HG03521 (cell line): ENCODE measurements around the gene CCDC9.
"Not testable (repeated sequence)": the region's sequence is repeated elsewhere in the genome, so short reads cannot be mapped to it uniquely, and the experiment has no call there.

Experiments
- ATAC-seq: cut with Tn5 transposase; IDR thresholded peaks from one replicate; pipeline ENCODE4 v1.9.1; 2021; ENCODE audit warnings: mild to moderate bottlenecking, moderate library complexity; ENCODE audit not compliant: unreplicated experiment

Gene CCDC9

DNA sequence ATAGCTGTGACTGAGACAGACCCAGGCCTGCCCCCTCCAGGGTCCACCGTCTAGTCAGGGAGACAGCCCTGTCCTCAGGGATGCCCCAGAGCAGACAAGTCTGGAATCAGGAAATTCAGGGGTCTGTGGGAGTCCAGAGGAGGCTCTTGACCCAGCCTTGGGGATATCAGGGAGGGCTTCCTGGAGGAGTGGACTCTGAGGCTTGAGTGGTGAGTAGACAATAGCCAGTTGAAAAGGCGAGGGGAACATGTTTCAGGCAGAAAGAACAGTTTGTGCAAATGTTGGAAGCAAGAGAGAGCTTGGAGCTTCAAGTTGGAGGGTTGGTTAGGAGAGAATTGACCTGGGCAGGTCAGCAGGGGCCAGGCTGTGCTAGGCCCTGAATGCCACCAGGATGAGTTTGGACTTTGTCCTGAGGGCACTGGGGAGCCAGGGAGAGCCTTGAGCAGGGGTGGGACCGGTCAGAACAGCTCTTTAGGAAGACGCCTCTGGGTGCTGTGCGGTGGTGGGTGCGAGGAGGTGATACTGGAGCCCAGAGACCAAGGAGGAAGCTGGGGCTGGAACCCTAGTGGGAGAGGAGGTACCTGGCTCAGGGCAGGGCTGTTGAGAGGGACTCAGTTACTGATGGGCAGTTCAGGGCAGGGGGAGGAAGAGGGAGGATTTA is 2.7 kb downstream of the CCDC9 start:
- no peak for ATAC-seq

DNA sequence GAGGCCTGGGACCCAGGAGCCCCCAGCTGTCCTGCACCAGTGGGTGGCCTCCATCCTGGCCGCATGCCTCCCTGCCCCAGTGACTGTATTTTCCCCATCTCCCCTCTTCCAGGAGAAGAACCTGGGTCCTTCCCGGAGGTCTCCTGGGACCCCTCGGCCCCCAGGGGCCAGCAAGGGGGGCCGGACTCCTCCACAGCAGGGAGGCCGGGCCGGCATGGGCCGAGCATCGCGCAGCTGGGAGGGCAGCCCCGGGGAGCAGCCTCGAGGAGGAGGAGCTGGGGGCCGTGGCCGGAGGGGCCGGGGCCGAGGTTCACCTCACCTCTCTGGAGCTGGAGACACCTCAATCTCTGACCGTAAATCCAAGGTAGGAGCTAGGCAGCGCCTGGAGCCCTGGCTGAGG is 4.2 kb downstream of the CCDC9 start:
- no peak for ATAC-seq

DNA sequence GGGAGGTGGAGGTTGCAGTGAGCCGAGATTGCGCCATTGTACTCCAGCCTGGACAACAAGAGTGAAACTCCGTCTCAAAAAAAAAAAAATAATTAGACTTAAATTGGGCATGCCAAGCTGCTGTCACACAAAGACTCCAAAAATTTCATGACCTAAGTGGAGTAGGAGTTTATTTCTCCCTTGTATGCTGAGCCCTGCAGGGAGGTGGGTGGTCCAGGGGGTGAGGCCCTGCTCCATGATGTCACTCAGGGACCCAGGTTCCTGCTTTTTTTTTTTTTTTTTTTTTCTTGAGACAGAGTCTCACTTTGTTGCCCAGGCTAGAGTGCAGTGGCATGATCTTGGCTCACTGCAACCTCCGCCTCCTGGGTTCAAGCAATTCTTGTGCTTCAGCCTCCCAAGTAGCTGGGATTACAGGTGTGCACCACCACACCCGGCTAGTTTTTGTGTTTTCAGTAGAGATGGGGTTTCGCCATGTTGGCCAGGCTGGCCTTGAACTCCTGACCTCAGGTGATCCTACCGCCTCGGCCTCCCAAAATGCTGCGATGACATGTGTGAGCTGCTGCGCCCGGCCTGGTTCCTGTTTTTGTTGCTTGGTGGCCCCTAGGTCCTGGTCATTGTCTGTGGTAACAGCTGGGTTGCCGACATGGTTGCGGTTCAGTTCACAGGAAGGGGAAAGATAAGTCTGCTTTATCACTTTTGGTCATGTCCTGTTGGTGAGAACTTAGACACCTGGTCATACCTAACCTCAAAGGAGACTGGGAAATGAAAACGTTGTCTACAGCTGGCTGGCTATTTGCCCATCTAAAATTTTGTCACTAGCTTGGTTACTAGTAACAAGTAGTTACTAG is 5.8 kb downstream of the CCDC9 start:
- ATAC-seq, result peak; percentile 53

DNA sequence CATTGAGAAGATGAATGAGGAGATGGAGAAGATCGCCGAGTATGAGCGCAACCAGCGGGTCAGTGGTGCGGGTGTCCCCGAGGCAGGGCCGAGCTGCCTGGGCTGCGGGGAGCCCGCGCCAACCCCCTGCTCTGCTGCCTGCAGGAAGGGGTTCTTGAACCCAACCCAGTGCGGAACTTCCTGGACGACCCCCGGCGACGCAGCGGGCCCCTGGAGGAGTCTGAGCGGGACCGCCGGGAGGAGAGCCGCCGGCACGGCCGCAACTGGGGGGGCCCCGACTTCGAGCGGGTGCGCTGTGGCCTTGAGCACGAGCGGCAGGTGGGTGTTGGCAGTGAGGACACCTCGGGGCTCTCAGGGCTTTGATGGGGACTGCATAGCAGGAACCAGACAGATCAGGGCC is 8.3 kb downstream of the CCDC9 start:
- ATAC-seq, result no peak

DNA sequence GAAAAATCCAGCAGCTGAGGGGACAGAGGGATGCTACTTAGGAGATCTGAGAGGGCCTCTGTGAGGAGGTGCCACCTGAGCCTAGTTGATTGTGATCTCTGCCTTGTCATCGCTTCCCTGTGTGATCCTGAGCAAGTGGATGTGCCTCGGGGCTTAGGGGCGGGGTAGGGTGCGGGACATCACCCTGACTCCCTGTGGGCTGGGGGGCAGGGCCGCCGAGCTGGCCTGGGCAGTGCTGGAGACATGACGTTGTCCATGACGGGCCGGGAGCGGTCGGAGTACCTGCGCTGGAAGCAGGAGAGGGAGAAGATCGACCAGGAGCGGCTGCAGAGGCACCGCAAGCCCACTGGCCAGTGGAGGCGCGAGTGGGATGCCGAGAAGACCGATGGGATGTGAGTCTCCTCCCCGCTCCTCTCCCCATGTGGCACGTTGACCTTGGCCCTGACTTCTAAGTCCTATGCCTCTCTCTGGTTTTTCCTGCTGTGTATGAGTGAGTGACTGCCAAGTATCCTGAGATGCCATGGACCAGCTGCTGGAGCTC is 10.1 kb downstream of the CCDC9 start:
- no peak for ATAC-seq

DNA sequence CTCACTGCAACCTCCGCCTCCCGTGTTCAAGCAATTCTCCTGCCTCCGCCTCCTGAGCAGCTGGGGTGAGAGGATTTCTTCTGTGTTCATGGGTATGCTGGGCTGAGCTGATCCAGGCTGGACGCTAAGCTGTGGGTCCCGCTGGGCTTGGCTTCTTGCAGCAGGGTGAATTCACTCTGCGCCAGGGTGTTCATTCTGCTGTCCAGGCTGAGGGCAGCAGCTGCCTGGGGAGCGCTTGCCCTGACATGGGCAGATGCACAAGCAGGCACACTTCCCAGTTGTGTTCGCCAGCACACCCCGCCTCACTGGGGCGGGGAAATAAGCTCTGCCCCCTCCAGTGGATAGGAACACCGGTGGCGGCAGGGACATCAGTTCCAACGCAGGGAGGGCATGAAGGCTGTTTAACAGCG is 11.0 kb downstream of the CCDC9 start:
- no peak for ATAC-seq

DNA sequence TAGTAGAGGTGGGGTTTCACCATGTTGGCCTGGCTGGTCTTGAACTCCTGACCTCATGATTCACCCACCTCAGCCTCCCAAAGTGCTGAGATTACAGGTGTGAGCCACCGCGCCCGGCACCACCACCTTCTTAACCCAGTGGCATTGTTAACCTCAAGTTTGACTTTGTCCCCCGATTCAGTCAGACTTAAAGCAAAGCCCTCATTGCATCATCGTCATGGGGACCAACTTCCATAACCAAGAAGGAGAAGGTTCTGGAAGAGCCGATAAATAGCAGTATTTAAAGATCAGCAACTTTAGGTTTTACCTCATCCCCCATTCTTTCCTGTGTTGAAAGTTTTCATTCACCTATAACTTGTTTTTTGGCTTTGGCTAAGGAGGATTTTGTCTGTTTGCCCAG is 11.7 kb downstream of the CCDC9 start:
- no peak for ATAC-seq

DNA sequence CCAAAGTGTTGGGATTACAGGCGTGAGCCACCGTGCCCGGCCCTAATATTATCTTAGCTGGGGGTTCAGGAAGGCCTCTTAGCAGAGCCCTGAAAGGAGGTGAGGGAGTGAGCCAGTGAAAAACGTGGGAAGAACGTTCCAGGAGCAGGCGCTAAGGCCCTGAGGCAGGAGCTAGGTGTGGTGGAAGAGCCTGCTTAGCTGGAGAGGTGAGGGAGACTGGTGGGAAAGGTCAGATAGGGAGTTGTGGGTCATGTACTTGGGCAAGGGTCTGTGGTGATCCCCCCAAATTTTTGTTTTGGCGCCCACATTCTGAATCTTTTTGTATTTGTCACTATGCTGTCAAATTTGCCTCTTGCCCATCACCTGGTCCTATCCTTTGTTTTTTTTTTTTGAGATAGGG is 13.3 kb downstream of the CCDC9 start:
- ATAC-seq, result no peak

DNA sequence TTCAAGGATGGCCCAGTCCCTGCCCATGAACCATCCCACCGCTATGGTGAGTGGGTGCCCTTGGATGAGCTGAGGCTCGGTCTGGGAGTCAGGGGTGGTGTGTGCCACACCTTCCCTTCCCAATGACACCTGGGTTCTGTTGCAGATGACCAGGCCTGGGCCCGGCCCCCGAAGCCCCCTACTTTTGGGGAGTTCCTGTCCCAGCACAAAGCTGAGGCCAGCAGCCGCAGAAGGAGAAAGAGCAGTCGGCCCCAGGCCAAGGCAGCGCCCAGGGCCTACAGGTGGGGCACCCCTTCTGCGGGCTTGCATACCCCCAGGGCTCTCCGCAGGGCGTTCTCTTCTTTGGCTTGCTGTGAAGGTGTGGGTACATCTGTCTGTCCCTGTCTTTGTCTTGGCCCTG is 14.1 kb downstream of the CCDC9 start:
- ATAC-seq, result no peak

DNA sequence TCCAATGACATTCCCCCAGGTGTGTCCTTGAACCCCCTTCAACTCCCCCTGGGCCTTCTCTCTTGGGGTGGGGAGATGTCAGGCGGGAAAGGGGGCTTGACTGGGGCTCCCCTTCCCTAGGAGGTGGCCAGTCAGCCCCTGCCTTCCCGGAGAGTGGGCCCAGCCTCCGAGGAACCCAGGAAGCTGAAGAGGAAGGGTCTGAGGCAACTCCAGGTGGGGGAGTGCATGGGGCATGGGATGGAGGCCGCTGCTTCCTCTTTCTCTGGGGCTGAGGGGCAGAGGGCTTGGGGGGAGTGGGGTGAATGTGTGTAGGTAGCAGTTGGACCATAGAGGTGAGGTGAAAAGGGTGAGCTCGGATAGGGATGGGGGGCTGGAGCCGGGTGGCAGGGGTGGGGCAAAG is 15.6 kb downstream of the CCDC9 start:
- ATAC-seq, result no peak

DNA sequence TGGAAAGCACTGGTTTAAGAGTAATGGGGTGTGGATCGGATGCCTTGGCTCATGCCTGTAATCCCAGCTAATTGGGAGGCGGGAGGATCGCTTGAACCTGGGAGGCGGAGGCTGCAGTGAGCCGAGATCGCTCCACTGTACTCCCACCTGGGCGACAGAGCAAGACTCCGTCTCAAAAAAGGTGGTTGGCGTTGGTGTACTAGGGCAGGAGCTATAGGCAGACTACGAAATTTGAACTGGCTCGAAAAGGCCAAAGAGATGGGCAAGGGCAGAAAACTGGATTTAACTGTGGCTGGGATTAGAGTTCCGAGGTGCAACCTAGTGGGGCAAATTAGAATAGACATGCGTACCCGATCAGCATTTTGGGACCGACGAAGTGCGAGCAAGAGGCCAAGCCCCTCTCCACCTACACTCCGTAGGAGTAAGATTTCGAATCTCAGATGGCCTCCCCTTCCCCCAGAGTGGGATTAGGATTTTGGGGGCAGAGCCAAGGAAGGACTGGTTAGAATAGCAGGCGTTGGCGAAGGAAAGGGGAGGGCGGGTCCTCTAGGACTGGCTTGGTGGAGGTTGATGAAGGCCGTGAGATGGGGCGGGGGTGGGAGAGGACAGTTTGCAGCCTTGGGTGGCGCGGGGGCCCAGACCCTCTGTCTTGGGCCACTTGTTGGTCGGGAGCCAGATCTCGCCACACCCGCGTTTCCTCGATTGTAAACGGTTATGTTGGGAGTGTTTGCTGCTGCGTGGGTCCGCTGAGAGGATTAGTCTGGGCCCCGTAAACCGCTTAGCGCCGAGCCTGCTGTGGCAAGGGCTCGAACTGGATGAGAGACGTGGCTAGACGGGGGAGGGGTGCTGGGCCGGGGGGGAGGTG is 16.4 kb downstream of the CCDC9 start:
- no peak for ATAC-seq

DNA sequence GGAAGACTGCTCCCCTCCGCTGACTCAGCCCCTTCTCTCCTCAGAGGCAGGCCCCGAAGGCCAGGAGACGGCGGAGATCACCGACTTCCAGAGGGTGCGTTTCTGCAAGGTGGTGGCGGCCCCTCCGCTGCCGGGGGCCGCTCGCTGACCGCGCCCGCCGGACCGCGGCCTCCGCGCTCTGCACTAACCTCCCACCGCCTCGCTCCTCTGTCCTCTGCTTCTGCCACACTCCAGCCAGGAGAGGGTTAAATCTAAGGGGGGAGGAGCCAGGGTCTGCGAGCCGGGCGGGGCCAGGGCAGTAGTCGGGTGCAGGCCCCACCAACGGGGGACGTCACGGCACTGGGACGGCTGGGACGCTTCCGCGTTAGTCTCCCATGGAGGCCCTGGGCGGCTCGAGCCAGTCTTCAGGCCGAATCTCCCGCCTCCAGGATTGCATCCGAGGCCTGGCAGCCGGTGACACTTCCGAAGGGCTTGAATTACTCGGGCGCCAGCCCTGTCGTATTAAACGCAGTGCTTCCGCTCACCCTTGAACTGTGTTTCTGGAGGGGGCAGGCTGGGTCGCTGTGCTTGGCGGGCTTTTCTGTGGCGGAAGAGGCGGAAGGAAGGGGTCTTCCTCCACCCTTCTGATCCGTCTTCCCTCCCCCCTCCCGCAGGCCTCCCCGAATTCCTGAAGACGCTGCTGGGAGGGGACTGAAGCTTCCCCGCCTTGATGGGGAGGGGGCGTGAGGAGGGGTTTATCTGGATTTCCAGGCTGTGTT is 17.2 kb downstream of the CCDC9 start:
- peak; percentile 44 for ATAC-seq

DNA sequence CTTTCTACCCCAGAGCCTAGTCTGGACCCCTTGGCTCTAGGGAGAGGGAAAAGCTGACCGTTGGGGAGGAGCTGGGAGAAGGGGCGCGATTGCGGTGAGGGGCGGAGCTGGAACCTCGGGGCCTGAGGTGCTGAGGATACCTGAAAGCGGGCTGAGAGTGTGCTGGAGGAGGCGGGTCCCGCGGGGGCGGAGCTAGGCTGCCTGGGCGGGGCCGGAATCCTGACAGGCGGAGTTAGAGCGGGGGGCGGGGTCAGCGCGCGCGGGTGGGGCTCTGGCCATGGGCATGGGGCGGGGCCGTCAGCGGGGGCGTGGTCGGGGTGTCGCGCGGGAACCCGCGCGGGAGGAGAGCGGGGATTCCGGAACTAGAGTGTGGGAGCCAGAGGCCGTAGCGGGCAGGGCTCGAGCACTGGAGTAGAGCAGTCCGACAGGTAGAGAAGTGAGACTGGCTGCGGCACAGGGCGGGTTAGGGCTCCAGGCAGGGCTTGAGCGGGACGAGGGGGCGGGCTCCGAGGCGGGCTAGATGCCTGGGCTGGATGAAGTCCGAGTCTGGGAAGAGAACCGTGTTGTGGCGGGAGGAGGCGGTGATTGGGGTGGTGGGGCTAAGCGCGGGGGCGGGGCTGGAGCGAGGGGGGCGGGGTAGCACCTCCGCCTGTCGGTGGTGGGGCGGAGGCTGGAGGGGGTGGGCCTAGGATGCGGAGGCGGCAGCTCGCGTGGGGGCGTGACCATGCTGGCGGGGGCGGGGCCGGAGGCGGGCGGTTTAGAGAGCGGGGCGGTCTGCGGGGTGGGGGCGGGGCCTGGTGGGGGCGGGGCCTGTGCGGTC is 18.0 kb downstream of the CCDC9 start, which contains the start of gene INAFM1:
Gene INAFM1 (plus strand): TSS at position 815 of the 820 bp plus-strand sequence. CDS start 35 bp downstream, outside the sequence.
- ATAC-seq, result peak; percentile 52

DNA sequence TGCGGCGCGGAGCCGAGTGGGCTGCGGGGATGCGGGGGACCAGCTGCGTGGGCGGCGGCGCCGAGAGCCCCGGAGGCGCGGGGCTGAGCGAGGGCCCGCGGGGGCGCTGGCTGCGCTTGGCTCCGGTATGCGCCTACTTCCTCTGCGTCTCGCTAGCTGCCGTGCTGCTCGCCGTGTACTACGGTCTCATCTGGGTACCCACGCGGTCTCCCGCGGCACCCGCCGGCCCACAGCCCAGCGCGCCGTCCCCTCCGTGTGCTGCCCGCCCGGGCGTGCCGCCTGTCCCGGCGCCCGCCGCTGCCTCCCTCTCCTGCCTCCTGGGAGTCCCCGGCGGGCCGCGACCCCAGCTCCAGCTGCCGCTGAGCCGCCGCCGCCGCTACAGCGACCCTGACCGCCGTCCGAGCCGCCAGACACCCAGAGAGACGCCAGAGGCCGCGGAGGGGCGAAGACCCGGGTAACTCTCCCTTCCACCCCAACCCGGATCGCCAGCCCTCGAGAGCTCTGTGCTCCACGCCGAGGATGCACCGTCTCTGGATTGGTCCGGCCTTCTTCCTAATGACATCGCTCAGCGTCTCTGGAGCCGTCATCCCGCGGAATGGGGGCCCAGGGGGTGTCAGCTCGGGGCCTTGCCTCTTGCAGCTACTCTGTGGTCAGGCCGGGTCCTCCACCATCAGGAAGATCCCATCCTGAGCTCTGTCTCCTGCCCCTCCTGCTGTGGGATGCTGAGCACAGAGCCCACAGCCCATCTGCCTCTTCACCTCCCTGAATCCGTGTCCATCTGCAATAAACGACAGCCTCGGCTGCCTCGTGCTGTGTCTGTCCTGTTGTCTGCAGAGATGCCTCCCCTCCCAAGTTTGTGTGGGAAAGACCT is 18.8 kb downstream of the CCDC9 start:
- ATAC-seq, result no peak

DNA sequence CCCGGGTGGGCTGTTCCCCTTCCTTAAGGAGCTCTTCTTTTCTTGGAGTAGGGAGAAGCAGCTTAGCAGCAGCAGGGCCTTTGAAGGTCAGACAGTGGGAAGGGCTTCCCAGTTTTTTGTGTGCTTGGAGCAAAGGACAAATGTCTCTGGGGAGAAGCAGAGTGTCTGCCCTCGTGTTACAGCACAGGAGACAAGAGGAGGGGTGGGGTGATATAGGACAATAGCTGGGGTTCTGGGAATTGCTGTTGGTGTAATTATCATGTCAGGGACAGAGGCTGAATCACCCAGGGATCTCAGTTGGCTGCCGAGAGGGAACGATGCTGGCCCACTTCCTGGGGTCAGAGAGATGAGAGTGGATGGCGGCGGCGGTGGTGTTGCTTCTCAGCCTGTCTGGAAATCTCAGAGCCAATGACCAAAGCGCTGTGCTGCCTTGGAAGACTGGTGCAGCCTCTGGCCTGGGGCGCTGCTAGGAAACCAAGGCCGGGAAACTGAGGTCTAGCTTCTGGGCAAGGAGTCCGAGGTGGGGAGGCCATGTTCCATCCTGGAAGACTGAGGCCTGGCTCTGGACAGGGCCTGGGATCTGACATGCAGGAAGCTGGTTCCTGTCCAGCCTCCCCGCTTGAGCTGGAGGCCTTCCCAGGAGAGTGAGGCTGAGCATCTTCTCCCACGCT is 19.6 kb downstream of the CCDC9 start:
- ATAC-seq, result no peak

DNA sequence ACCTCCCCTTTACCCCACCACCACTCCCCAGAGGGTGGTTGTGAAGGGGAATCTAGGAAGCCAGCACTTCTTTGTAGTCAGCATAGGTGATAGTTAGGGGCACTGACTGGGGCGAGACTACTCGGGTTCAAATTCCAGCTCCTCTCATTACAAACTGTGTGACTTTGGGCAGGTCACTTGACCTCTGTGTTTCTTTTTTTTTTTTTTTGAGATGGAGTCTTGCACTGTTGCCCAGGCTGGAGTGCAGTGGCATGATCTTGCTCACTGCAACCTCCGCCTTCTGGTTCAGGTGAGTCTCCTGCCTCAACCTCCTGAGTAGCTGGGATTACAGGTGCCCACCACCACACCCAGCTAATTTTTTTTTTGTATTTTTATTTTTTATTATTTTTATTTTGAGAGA is 20.2 kb downstream of the CCDC9 start:
- ATAC-seq, result not testable (repeated sequence)

DNA sequence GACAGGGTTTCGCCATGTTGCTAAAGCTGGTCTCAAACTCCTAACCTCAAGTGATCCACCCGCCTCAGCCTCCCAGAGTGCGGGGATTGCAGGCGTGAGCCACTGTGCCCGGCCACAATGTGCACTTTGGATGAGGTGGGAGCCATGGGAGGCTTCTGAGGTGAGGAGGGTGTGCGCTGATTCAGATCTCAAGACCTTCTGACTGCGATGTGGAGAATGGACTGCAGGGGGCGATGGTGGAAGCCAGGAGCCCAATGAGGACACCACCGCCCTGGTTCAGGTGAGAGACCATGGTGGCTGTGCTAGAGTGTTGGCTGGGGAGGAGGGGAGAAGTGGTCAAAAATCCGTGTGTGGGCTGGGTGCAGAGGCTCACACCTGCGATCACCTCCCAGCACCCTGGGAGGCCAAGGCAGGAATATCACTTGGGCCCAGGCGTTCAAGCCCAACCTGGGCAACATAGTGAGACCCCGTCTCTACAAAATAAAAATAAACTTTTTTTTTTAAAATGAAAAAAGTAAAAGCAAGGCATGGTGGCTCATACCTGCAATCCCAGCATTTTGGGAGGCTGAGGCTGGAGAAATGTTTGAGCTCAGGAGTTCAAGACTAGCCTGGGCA is 24.0 kb downstream of the CCDC9 start:
- no peak for ATAC-seq
